ENCODE results near the gene SURF2. TPM values are rescaled to one million over a fixed set of nuclear protein-coding genes. Genes with fewer than 3 reads are reported as not detected.
A peak's percentile ranks its signal among the peaks of the same experiment; 100 is the strongest.
"Not testable (repeated sequence)": the region's sequence is repeated elsewhere in the genome, so short reads cannot be mapped to it uniquely, and the experiment has no call there.

Gene SURF2
- total and polyA plus RNA-seq, 7 donors: 10.2 to 32.3 (median 18.5) TPM

DNA sequence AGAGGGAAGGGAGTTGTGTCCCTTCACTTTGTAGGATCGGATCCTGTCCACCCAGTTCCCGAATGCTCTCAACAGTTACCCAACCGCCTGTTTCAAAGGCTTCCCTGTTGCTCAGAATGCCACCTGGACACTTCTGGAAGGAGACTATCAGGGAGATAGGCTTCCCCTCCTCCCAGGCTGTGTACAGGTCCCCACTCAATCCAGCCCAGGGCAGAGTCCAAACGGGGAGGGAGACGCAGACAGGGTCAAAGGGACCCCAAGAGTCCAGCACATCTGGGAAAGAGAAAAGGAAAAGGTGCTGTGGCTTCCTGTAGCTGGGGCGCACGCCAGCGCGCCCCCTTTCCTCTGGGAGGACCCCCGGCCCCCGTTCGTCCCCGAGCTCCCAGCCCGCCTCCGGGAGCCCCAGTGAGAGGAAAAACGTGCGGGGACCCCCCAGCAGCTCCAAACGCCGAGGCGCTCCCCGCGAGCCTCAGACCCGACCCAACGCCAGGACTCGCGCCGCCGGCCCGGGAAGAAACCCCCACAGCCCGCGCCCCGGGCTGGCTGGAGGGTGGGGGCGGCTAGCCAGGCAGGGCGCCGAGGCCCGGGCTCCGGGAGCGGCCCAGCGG lies 18.9 kb downstream of the SURF2 start:
- Histone ChIP-seq H3K27ac (peak overlapping the region; percentile 93 to 99 (median 94)), H3K36me3 (peaks cover 0 to 21% (median 3%) of the 10 kb centered on the region in 4 donors), H3K9me3 (no peaks in the 10 kb centered on the region), H3K27me3 (no peaks in the 10 kb centered on the region), H3K4me1 (peaks cover 0 to 62% (median 54%) of the 10 kb centered on the region in 4 donors), H3K4me3 (peak overlapping the region; percentile 80 to 99 (median 88))
- no peak for DNase-seq
- WGBS, 2 donors: 1% methylated on average over 39 of the region's 39 CpGs
- intact Hi-C loops (cut with DNase I): loop anchor here (5.0 kb wide), 1 partner anchor 42 kb away; the partner anchor contains the start of gene REXO4
- TF ChIP-seq, protein P1, sequence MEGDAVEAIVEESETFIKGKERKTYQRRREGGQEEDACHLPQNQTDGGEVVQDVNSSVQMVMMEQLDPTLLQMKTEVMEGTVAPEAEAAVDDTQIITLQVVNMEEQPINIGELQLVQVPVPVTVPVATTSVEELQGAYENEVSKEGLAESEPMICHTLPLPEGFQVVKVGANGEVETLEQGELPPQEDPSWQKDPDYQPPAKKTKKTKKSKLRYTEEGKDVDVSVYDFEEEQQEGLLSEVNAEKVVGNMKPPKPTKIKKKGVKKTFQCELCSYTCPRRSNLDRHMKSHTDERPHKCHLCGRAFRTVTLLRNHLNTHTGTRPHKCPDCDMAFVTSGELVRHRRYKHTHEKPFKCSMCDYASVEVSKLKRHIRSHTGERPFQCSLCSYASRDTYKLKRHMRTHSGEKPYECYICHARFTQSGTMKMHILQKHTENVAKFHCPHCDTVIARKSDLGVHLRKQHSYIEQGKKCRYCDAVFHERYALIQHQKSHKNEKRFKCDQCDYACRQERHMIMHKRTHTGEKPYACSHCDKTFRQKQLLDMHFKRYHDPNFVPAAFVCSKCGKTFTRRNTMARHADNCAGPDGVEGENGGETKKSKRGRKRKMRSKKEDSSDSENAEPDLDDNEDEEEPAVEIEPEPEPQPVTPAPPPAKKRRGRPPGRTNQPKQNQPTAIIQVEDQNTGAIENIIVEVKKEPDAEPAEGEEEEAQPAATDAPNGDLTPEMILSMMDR (IDR thresholded peaks at IDR 0.05): no peak
- TF ChIP-seq POLR2AphosphoS5 (IDR thresholded peaks at IDR 0.05) (no peak), EP300 (IDR thresholded peaks at IDR 0.05) (no peak), POLR2A (IDR thresholded peaks at IDR 0.05) (no peak)

DNA sequence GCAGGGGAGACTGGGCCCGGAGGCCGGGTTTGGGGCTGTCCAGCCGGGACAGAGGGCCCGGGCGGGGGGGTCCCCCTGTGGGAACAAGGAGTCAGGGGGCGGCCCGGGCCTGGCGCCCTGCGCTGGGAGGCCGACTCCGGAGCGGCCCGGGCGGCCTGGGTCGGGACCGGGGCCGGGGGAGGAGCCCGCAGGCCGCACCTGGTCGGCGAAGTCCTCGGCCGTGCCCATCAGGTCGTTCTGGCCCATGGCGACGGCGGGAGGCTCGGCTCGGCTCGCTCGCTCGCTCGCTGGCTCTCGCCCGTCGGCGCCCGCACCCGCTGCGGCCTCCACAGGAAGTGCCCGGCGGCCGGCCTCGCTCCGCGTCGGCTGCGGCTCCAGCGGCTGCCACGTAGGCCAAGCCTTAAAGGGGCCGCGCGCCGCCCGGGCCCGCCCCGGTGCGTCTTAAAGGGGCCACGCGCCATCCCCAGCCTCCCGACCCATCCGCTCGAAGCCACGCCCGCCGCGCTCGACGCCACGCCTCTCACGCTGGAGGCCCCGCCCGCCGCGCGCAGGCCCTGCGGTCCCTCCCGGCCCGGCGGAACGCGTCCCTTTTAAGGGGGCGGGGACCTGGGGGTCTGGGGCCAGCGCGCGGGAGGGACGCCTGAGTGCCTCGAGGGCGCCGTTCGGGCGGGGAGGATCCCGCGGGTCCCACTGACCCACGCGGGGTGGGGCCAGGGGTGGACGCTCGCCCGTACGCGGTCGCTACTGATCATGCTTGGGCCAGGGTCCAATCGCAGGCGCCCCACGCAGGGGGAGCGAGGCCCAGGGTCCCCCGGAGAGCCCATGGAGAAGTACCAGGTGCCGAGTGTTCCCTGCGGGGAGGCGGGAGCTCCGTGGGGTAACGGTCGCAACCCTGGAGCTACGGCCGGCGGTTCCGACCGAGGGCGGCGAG lies 19.6 kb downstream of the SURF2 start, which contains the start of the genes STKLD1 and SURF4:
TSS of gene STKLD1 (plus strand) at position 643 of the 931 bp plus-strand sequence. CDS start at position 751, 108 bp downstream.
TSS of gene SURF4 (minus strand) at position 337 of the 931 bp plus-strand sequence. CDS start at position 246, 91 bp downstream.
- intact Hi-C loops (cut with DNase I): loop anchor here (1.0 to 5.0 kb wide), 5 partner anchors 20 to 83 kb away; partner anchors contain the start of genes CACFD1, MED22, REXO4 and RPL7A
- H3K9me3 ChIP-seq: no peaks in the 10 kb centered on the region
- 1% methylated on average over 120 of the region's 120 CpGs for WGBS, 2 donors
- H3K4me1 ChIP-seq: peaks cover 0 to 54% (median 46%) of the 10 kb centered on the region in 4 donors
- no peak for TF ChIP-seq EP300 (IDR thresholded peaks at IDR 0.05)
- TF ChIP-seq, protein P1 (IDR thresholded peaks at IDR 0.05): peak in 1 of 4 experiments; percentile 14
- TF ChIP-seq POLR2AphosphoS5 (IDR thresholded peaks at IDR 0.05): peak; percentile 48 to 83 (median 75)
- peaks cover 0 to 13% (median 0%) of the 10 kb centered on the region in 4 donors for H3K36me3 ChIP-seq
- peak within 1 kb of the TSS; percentile 93 to 99 (median 94) for H3K27ac ChIP-seq
- H3K27me3 ChIP-seq: no peaks in the 10 kb centered on the region
- peak within 1 kb of the TSS; percentile 80 to 99 (median 88) for H3K4me3 ChIP-seq
- peak; percentile 97 for DNase-seq

DNA sequence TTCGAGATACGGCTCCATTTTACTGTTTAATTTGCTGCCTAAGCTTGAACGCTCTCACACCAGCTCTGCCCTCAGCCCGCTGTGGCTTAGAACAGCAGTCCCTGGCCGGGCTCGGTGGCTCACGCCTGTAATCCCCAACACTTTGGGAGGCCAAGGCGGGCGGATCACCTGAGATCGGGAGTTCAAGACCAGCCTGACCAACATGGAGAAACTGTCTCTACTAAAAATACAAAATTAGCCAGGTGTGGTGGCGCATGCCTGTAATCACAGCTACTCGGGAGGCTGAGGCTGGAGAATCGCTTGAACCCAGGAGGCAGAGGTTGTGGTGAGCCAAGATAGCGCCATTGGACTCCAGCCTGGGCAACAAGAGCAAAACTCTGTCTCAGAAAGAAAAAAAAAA lies 20.9 kb downstream of the SURF2 start:
- H3K4me1 ChIP-seq: peaks cover 0 to 41% (median 34%) of the 10 kb centered on the region in 4 donors
- H3K9me3 ChIP-seq, DNase-seq, H3K27me3 ChIP-seq, H3K4me3 ChIP-seq: not testable (repeated sequence)
- H3K27ac ChIP-seq: peak overlapping the region in 1 of 4 donors; percentile 94
- intact Hi-C loops (cut with DNase I): loop anchor here (2.0 to 5.0 kb wide), 2 partner anchors 40 to 82 kb away; partner anchors contain the start of genes CACFD1 and REXO4
- WGBS, 2 donors: 89 to 92% methylated on average over 14 of the region's 14 CpGs
- peaks cover 0 to 10% (median 0%) of the 10 kb centered on the region in 4 donors for H3K36me3 ChIP-seq

DNA sequence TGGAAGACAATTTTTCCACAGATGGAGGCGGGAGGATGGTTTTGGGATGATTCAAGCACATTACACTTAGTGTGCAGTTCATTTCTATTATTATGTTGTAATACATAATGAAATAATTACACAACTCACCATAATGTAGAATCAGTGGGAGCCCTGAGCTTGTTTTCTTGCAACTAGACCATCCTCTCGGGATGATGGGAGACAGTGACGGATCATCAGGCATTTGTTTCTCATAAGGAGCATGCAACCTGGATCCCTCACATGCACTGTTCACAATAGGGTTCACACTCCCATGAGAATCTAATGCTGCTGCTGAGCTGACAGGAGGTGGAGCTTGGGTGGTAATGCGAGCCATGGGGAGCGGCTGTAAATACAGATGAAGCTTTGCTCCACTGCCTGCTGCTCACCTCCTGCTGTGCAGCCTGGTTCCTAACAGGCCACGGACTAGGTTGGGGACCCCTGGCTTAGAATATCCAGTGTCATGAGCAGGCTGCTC lies 21.4 kb downstream of the SURF2 start:
- no peaks in the 10 kb centered on the region for H3K27me3 ChIP-seq
- intact Hi-C loops (cut with DNase I): loop anchor here (2.0 to 5.0 kb wide), 2 partner anchors 40 to 81 kb away; partner anchors contain the start of genes CACFD1 and REXO4
- H3K9me3 ChIP-seq: no peaks in the 10 kb centered on the region
- peaks cover 0 to 36% (median 29%) of the 10 kb centered on the region in 4 donors for H3K4me1 ChIP-seq
- WGBS, 2 donors: 72 to 82% methylated on average over 6 of the region's 6 CpGs
- TF ChIP-seq POLR2A (IDR thresholded peaks at IDR 0.05): no peak
- TF ChIP-seq, protein P1 (IDR thresholded peaks at IDR 0.05): no peak
- no peak for TF ChIP-seq EP300 (IDR thresholded peaks at IDR 0.05)
- H3K27ac ChIP-seq: no peak overlapping the region
- no peak overlapping the region for H3K4me3 ChIP-seq
- DNase-seq: no peak
- peaks cover 0 to 7% (median 0%) of the 10 kb centered on the region in 4 donors for H3K36me3 ChIP-seq

Measured in sigmoid colon (tissue), 7 donors.